Thymus (tissue), 11 donors: Measurements from ENCODE around the gene MAIP1. TPM values are rescaled to one million over a fixed set of nuclear protein-coding genes. Genes with fewer than 3 reads are reported as not detected.

Source experiments
- DNase-seq, 9 donors: peaks; one replicate each; pipeline ENCODE4 v3.0.0-alpha.2; 2013; ENCODE audit warnings: low spot score in 9 of 9, low read depth in 6 of 9, missing footprints in 1 of 9
- H3K27ac ChIP-seq, 2 donors: one replicate each; pipeline ENCODE4 v1.5.1; 2013; ENCODE audit warnings: control low read depth in 1 of 2, low read depth in 1 of 2, low read length in 1 of 2, mild to moderate bottlenecking in 1 of 2, moderate library complexity in 1 of 2
- H3K27me3 ChIP-seq, 2 donors: one replicate each; pipeline ENCODE4 v1.5.1; 2013; ENCODE audit warnings: low read length in 1 of 2; ENCODE audit not compliant: control insufficient read depth in 2 of 2, insufficient read depth in 1 of 2
- H3K36me3 ChIP-seq, 2 donors: one replicate each; pipeline ENCODE4 v1.5.1; 2013; ENCODE audit warnings: low read length in 1 of 2, mild to moderate bottlenecking in 1 of 2, moderate library complexity in 1 of 2; ENCODE audit not compliant: control insufficient read depth in 2 of 2, insufficient read depth in 2 of 2
- H3K4me1 ChIP-seq, 2 donors: one replicate each; pipeline ENCODE4 v1.5.1; 2013; ENCODE audit warnings: low read length in 2 of 2; ENCODE audit not compliant: control insufficient read depth in 2 of 2, insufficient read depth in 2 of 2
- H3K4me3 ChIP-seq, 2 donors: one replicate each; pipeline ENCODE4 v1.5.1; 2013; ENCODE audit warnings: low read length in 2 of 2, control low read depth in 1 of 2, mild to moderate bottlenecking in 1 of 2
- H3K9me3 ChIP-seq, 2 donors: one replicate each; pipeline ENCODE4 v1.5.1; 2013; ENCODE audit warnings: low read length in 1 of 2, mild to moderate bottlenecking in 1 of 2; ENCODE audit not compliant: control insufficient read depth in 2 of 2, insufficient read depth in 1 of 2
- WGBS: extraction: QIAGEN DNeasy Blood & Tissue Kit; methylation state at CpG from one replicate; pipeline ENCODE4 v1.1.7; 2013; 5-methylcytosine and 5-hydroxymethylcytosine counted together
- polyA plus RNA-seq: library from polyadenylated mRNA; stranded (reverse); fragments of 200-250 nt; gene quantifications from one replicate; pipeline ENCODE4 v1.2.3, GENCODE V29; 2013
- total RNA-seq: library from RNA; stranded (reverse); fragments of 120-200 nt; gene quantifications from one replicate; pipeline ENCODE4 v1.2.4, GENCODE V29; 2013
- donor health status: healthy.

Gene MAIP1
- total and polyA plus RNA-seq, 2 donors = 15.3 to 16.3 TPM

GRCh38 chr2:200005675-200006074 is 50.3 kb downstream of the MAIP1 start:
- Histone ChIP-seq H3K36me3 (no peaks in the 10 kb centered on the region), H3K4me3 (no peak overlapping the region), H3K9me3 (no peaks in the 10 kb centered on the region), H3K4me1 (no peaks in the 10 kb centered on the region), H3K27ac (no peak overlapping the region), H3K27me3 (no peaks in the 10 kb centered on the region)
- no peak for DNase-seq

GRCh38 chr2:200007306-200007705 is 51.9 kb downstream of the MAIP1 start:
- DNase-seq = no peak
- Histone ChIP-seq H3K27ac (no peak overlapping the region), H3K36me3 (no peaks in the 10 kb centered on the region), H3K9me3 (no peaks in the 10 kb centered on the region), H3K27me3 (no peaks in the 10 kb centered on the region), H3K4me3 (no peak overlapping the region), H3K4me1 (no peaks in the 10 kb centered on the region)
- WGBS = 89% methylated on average over 1 of the region's 1 CpG

- WGBS = 96% methylated on average over 1 of the region's 1 CpG
- DNase-seq = no peak
- Histone ChIP-seq H3K27me3 (no peaks in the 10 kb centered on the region), H3K9me3 (no peaks in the 10 kb centered on the region), H3K4me1 (no peaks in the 10 kb centered on the region), H3K4me3 (no peak overlapping the region), H3K36me3 (no peaks in the 10 kb centered on the region), H3K27ac (no peak overlapping the region)
These were observed 57.0 kb downstream of the MAIP1 start for GRCh38 chr2:200012401-200012800.

Other genes with a start within 250 kb of the MAIP1 start
- gene FTCDNL1, start 104.4 kb upstream of the MAIP1 start, total RNA-seq = 0.94 TPM
- gene FTCDNL1, start 104.4 kb upstream of the MAIP1 start, polyA plus RNA-seq = 2.2 TPM
- gene C2orf69, start 44.3 kb upstream of the MAIP1 start, total RNA-seq = 4.5 TPM
- 10.0 TPM for gene C2orf69, start 44.3 kb upstream of the MAIP1 start, polyA plus RNA-seq
- 5.9 TPM for gene TYW5, start 91 bp upstream of the MAIP1 start, total RNA-seq
- 5.5 TPM for gene TYW5, start 91 bp upstream of the MAIP1 start, polyA plus RNA-seq